Esophagus squamous epithelium (tissue), 5 donors: Measurements from ENCODE around the gene COL18A1. TPM values are rescaled to one million over a fixed set of nuclear protein-coding genes. Genes with fewer than 3 reads are reported as not detected.

Experiments
- DNase-seq: peaks from one replicate; lab custom pipeline; 2025; lab: John Stamatoyannopoulos, UW
- H3K27ac ChIP-seq, 4 donors: fragments of 200-600 bp; sonication (generic); one replicate each; pipeline ENCODE4 v1.5.1; 2016 to 2019; ENCODE audit warnings: mild to moderate bottlenecking in 1 of 4
- H3K27me3 ChIP-seq, 4 donors: fragments of 200-600 bp; sonication (generic); 1 replicate in 3 of 4; 2 replicates in 1 of 4; pipeline versions ENCODE4 v1.5.1 to v1.6.0; 2017 to 2021; ENCODE audit warnings: antibody characterized with exemption in 1 of 4
- H3K36me3 ChIP-seq, 3 donors: fragments of 200-600 bp; sonication (generic); one replicate each; pipeline ENCODE4 v1.5.1; 2016 to 2019
- H3K4me1 ChIP-seq, 3 donors: fragments of 200-600 bp; sonication (generic); one replicate each; pipeline ENCODE4 v1.5.1; 2017 to 2019
- H3K4me3 ChIP-seq, 4 donors: fragments of 200-600 bp; sonication (generic); 1 replicate in 3 of 4; 2 replicates in 1 of 4; pipeline ENCODE4 v1.5.1; 2016 to 2019; ENCODE audit warnings: mild to moderate bottlenecking in 2 of 4, moderate library complexity in 1 of 4
- H3K9me3 ChIP-seq, 3 donors: fragments of 200-600 bp; sonication (generic); one replicate each; pipeline ENCODE4 v1.5.1; 2016 to 2019
- CTCF ChIP-seq, 6 experiments: fragments of 450-650 bp in 4 of 6; fragments of 200-600 bp in 2 of 6; sonication (generic) in 2 of 6; IDR thresholded peaks; one replicate each; pipeline ENCODE4 v1.5.1; 2016 to 2019; ENCODE audit warnings: antibody characterized with exemption in 6 of 6, mild to moderate bottlenecking in 4 of 6, moderate library complexity in 4 of 6
- POLR2A ChIP-seq, 4 donors: fragments of 450-650 bp; IDR thresholded peaks; one replicate each; pipeline ENCODE4 v1.6.1; 2017; ENCODE audit warnings: antibody characterized with exemption in 4 of 4, mild to moderate bottlenecking in 4 of 4, moderate library complexity in 3 of 4
- WGBS, 2 donors: methylation state at CpG; one replicate each; pipeline ENCODE4 v1.1.5; 2018; 5-methylcytosine and 5-hydroxymethylcytosine counted together
- intact Hi-C: fragments of 100-400 bp; cut with DNase I; formaldehyde crosslinking; loops from one replicate; pipeline ENCODE4 v1.15.0; 2022
- total RNA-seq, 4 donors: library from RNA; depleted of rRNA; stranded (reverse); fragments of >200 nt; gene quantifications; one replicate each; pipeline ENCODE4 v1.1.0, GENCODE V29; 2016
- donor health status: DM: yes; HTN: yes; CAD: no.

The COL18A1 gene
- total RNA-seq, 4 donors from 2014 or later: 38.9 to 69.0 (median 52.5) TPM

GRCh38 chr21:45468971-45469272 is 64.0 kb downstream of the COL18A1 start:
- Histone ChIP-seq H3K4me1 (peaks cover 21 to 69% (median 35%) of the 10 kb centered on the region in 3 donors), H3K4me3 (no peak overlapping the region), H3K27me3 (peaks cover 0 to 31% (median 0%) of the 10 kb centered on the region in 4 donors)

GRCh38 chr21:45469273-45470086 is 64.5 kb downstream of the COL18A1 start:
- Histone ChIP-seq H3K27ac (peak overlapping the region in 3 of 4 donors; percentile 56 to 91 (median 58)), H3K27me3 (peaks cover 0 to 28% (median 0%) of the 10 kb centered on the region in 4 donors), H3K4me1 (peaks cover 21 to 69% (median 35%) of the 10 kb centered on the region in 3 donors), H3K36me3 (peaks cover 0 to 21% (median under 1%) of the 10 kb centered on the region in 3 donors), H3K9me3 (no peaks in the 10 kb centered on the region), H3K4me3 (no peak overlapping the region)
- no peak for TF ChIP-seq CTCF (IDR thresholded peaks at IDR 0.05)
- no peak for TF ChIP-seq POLR2A (IDR thresholded peaks at IDR 0.05)
- WGBS, 2 donors: 81 to 86% methylated on average over 8 to 10 of the region's 24 CpGs
- DNase-seq: no peak
- intact Hi-C loops: no loop called here

More at GRCh38 chr21:45468971-45469272, 64.0 kb downstream of the COL18A1 start:
- peaks cover 0 to 19% (median 0%) of the 10 kb centered on the region in 3 donors for H3K36me3 ChIP-seq
- WGBS, 2 donors: no CpG with 5 or more reads among the region's 14 CpGs
- intact Hi-C loops: no loop called here
- TF ChIP-seq CTCF (IDR thresholded peaks at IDR 0.05): no peak
- no peak for TF ChIP-seq POLR2A (IDR thresholded peaks at IDR 0.05)
- H3K27ac ChIP-seq: peak overlapping the region in 1 of 4 donors; percentile 91
- H3K9me3 ChIP-seq: no peaks in the 10 kb centered on the region
- DNase-seq: no peak

- Histone ChIP-seq H3K27me3 (peaks cover 0 to 28% (median 0%) of the 10 kb centered on the region in 4 donors), H3K27ac (peak overlapping the region; percentile 75 to 96 (median 90)), H3K4me3 (no peak overlapping the region), H3K9me3 (no peaks in the 10 kb centered on the region), H3K4me1 (peaks cover 21 to 69% (median 35%) of the 10 kb centered on the region in 3 donors), H3K36me3 (peaks cover 0 to 27% (median 7%) of the 10 kb centered on the region in 3 donors)
- intact Hi-C loops: no loop called here
- 71 to 92% methylated on average over 6 to 7 of the region's 7 CpGs for WGBS, 2 donors
- no peak for TF ChIP-seq POLR2A (IDR thresholded peaks at IDR 0.05)
- TF ChIP-seq CTCF (IDR thresholded peaks at IDR 0.05): no peak
- no peak for DNase-seq
These were observed 65.1 kb downstream of the COL18A1 start for GRCh38 chr21:45470087-45470515.

- peaks cover 21 to 69% (median 35%) of the 10 kb centered on the region in 3 donors for H3K4me1 ChIP-seq
- intact Hi-C loops: no loop called here
- H3K27ac ChIP-seq: peak overlapping the region; percentile 75 to 96 (median 90)
- TF ChIP-seq POLR2A (IDR thresholded peaks at IDR 0.05): no peak
- no peak for TF ChIP-seq CTCF (IDR thresholded peaks at IDR 0.05)
- peaks cover 0 to 35% (median 13%) of the 10 kb centered on the region in 3 donors for H3K36me3 ChIP-seq
- H3K27me3 ChIP-seq: peaks cover 0 to 23% (median 0%) of the 10 kb centered on the region in 4 donors
- no peak for DNase-seq
- peak overlapping the region in 2 of 4 donors; percentile 4 to 45 for H3K4me3 ChIP-seq
- no peaks in the 10 kb centered on the region for H3K9me3 ChIP-seq
- 16% methylated on average over 11 to 12 of the region's 28 CpGs for WGBS, 2 donors
These were observed 66.0 kb downstream of the COL18A1 start for GRCh38 chr21:45470773-45471524.
